HG03354 (cell line): ENCODE measurements around the gene VCX3B.
"Not testable (repeated sequence)": the region's sequence is repeated elsewhere in the genome, so short reads cannot be mapped to it uniquely, and the experiment has no call there.

ENCODE experiments used
- ATAC-seq: cut with Tn5 transposase; IDR thresholded peaks from one replicate; pipeline ENCODE4 v1.9.1; 2021; ENCODE audit warnings: mild to moderate bottlenecking; ENCODE audit not compliant: unreplicated experiment, poor library complexity, severe bottlenecking

Gene VCX3B

GRCh38 chrX:8464530-8464929, at the start of gene VCX3B:
VCX3B (plus strand) TSS chrX:8464830; CDS start chrX:8465451, 621 bp downstream.
- ATAC-seq: not testable (repeated sequence)

GRCh38 chrX:8418301-8418700, 46.3 kb upstream of the VCX3B start:
- ATAC-seq: no peak

GRCh38 chrX:8424912-8425311, 39.7 kb upstream of the VCX3B start:
- no peak for ATAC-seq

- ATAC-seq: no peak
These were observed 34.9 kb upstream of the VCX3B start for GRCh38 chrX:8429692-8430249.

GRCh38 chrX:8430444-8430843, 34.2 kb upstream of the VCX3B start:
- ATAC-seq: no peak

GRCh38 chrX:8432396-8432795, 32.2 kb upstream of the VCX3B start:
- no peak for ATAC-seq

- ATAC-seq: no peak
These were observed 31.2 kb upstream of the VCX3B start for GRCh38 chrX:8433109-8434062.

- no peak for ATAC-seq
These were observed 17.3 kb upstream of the VCX3B start for GRCh38 chrX:8447368-8447767.

- not testable (repeated sequence) for ATAC-seq
These were observed 12.3 kb upstream of the VCX3B start for GRCh38 chrX:8452343-8452742.

GRCh38 chrX:8453611-8454010, 11.0 kb upstream of the VCX3B start:
- ATAC-seq: no peak

- no peak for ATAC-seq
These were observed 9.1 kb upstream of the VCX3B start for GRCh38 chrX:8455557-8455956.

- no peak for ATAC-seq
These were observed 2.1 kb upstream of the VCX3B start for GRCh38 chrX:8462488-8462887.

- ATAC-seq: no peak
These were observed 19.8 kb downstream of the VCX3B start for GRCh38 chrX:8484360-8484949.

GRCh38 chrX:8495036-8495435, 30.4 kb downstream of the VCX3B start:
- ATAC-seq: not testable (repeated sequence)

GRCh38 chrX:8500203-8500602, 35.6 kb downstream of the VCX3B start:
- no peak for ATAC-seq

- not testable (repeated sequence) for ATAC-seq
These were observed 37.5 kb downstream of the VCX3B start for GRCh38 chrX:8502101-8502500.

- ATAC-seq: no peak
These were observed 39.8 kb downstream of the VCX3B start for GRCh38 chrX:8504451-8504850.
